KOPT-K1 (cell line): ENCODE data around the gene PCDH17.

Source experiments
- H3K27ac ChIP-seq: fragments of 200-600 bp; sonication (generic); 2 replicates; pipeline ENCODE4 v1.5.1; 2016; ENCODE audit warnings: antibody characterized with exemption, mild to moderate bottlenecking, low read depth, low read length; ENCODE audit not compliant: poor library complexity, severe bottlenecking
- H3K36me3 ChIP-seq: fragments of 200-600 bp; sonication (generic); 2 replicates; pipeline ENCODE4 v1.5.1; 2017; ENCODE audit warnings: antibody characterized with exemption, mild to moderate bottlenecking, low read length, moderate library complexity; ENCODE audit not compliant: insufficient read depth
- H3K9me3 ChIP-seq: fragments of 200-600 bp; sonication (generic); 2 replicates; pipeline ENCODE4 v1.5.1; 2017; ENCODE audit warnings: antibody characterized with exemption, low read length, mild to moderate bottlenecking; ENCODE audit not compliant: insufficient read depth, poor library complexity, severe bottlenecking

Gene PCDH17

GRCh38 chr13:57665481-57665880 lies 33.9 kb downstream of the PCDH17 start:
- no peaks in the 10 kb centered on the region for H3K36me3 ChIP-seq
- no peaks in the 10 kb centered on the region for H3K9me3 ChIP-seq

GRCh38 chr13:57666131-57666953 lies 34.8 kb downstream of the PCDH17 start:
- H3K27ac ChIP-seq, result no peak overlapping the region
- H3K36me3 ChIP-seq, result no peaks in the 10 kb centered on the region
- H3K9me3 ChIP-seq, result no peaks in the 10 kb centered on the region

More at GRCh38 chr13:57665481-57665880, 33.9 kb downstream of the PCDH17 start:
- no peak overlapping the region for H3K27ac ChIP-seq

GRCh38 chr13:57672168-57672567 lies 40.6 kb downstream of the PCDH17 start:
- Histone ChIP-seq H3K9me3 (no peaks in the 10 kb centered on the region), H3K27ac (no peak overlapping the region), H3K36me3 (no peaks in the 10 kb centered on the region)

- Histone ChIP-seq H3K9me3 (no peaks in the 10 kb centered on the region), H3K36me3 (no peaks in the 10 kb centered on the region), H3K27ac (no peak overlapping the region)
These were observed 41.7 kb downstream of the PCDH17 start for GRCh38 chr13:57673197-57673596.

GRCh38 chr13:57675526-57675925 lies 44.0 kb downstream of the PCDH17 start:
- Histone ChIP-seq H3K9me3 (no peaks in the 10 kb centered on the region), H3K36me3 (no peaks in the 10 kb centered on the region), H3K27ac (no peak overlapping the region)

- Histone ChIP-seq H3K27ac (no peak overlapping the region), H3K9me3 (no peaks in the 10 kb centered on the region), H3K36me3 (no peaks in the 10 kb centered on the region)
These were observed 49.1 kb downstream of the PCDH17 start for GRCh38 chr13:57680609-57681008.

GRCh38 chr13:57682128-57682716 lies 50.7 kb downstream of the PCDH17 start:
- Histone ChIP-seq H3K9me3 (no peaks in the 10 kb centered on the region), H3K36me3 (no peaks in the 10 kb centered on the region), H3K27ac (no peak overlapping the region)

GRCh38 chr13:57698851-57699250 lies 67.3 kb downstream of the PCDH17 start:
- Histone ChIP-seq H3K27ac (no peak overlapping the region), H3K9me3 (no peaks in the 10 kb centered on the region), H3K36me3 (no peaks in the 10 kb centered on the region)

GRCh38 chr13:57704031-57704430 lies 72.5 kb downstream of the PCDH17 start:
- H3K27ac ChIP-seq, result no peak overlapping the region
- H3K9me3 ChIP-seq, result no peaks in the 10 kb centered on the region
- H3K36me3 ChIP-seq, result no peaks in the 10 kb centered on the region

- no peaks in the 10 kb centered on the region for H3K36me3 ChIP-seq
- H3K27ac ChIP-seq, result no peak overlapping the region
- no peaks in the 10 kb centered on the region for H3K9me3 ChIP-seq
These were observed 84.8 kb downstream of the PCDH17 start for GRCh38 chr13:57716295-57716694.

GRCh38 chr13:57724486-57725272 lies 93.1 kb downstream of the PCDH17 start:
- no peaks in the 10 kb centered on the region for H3K9me3 ChIP-seq
- H3K36me3 ChIP-seq, result no peaks in the 10 kb centered on the region

GRCh38 chr13:57725480-57725879 lies 93.9 kb downstream of the PCDH17 start:
- no peaks in the 10 kb centered on the region for H3K36me3 ChIP-seq
- no peaks in the 10 kb centered on the region for H3K9me3 ChIP-seq
- H3K27ac ChIP-seq, result no peak overlapping the region

More at GRCh38 chr13:57724486-57725272, 93.1 kb downstream of the PCDH17 start:
- H3K27ac ChIP-seq, result no peak overlapping the region

- Histone ChIP-seq H3K9me3 (no peaks in the 10 kb centered on the region), H3K36me3 (no peaks in the 10 kb centered on the region), H3K27ac (no peak overlapping the region)
These were observed 95.4 kb downstream of the PCDH17 start for GRCh38 chr13:57726981-57727380.

- H3K9me3 ChIP-seq, result no peaks in the 10 kb centered on the region
- H3K36me3 ChIP-seq, result no peaks in the 10 kb centered on the region
- no peak overlapping the region for H3K27ac ChIP-seq
These were observed 102.8 kb downstream of the PCDH17 start for GRCh38 chr13:57734306-57734705.

GRCh38 chr13:57739089-57739488 lies 107.5 kb downstream of the PCDH17 start:
- Histone ChIP-seq H3K9me3 (no peaks in the 10 kb centered on the region), H3K36me3 (no peaks in the 10 kb centered on the region), H3K27ac (no peak overlapping the region)
